Endothelial cell (in vitro differentiated cells): Measurements from ENCODE around the gene CD86. TPM values are rescaled to one million over a fixed set of nuclear protein-coding genes. Genes with fewer than 3 reads are reported as not detected.

ENCODE experiments used
- DNase-seq: peaks from one replicate; pipeline ENCODE4 v3.0.0; 2021; ENCODE audit warnings: low spot score
- H3K27ac Mint-ChIP-seq: one replicate; pipeline ENCODE4 v1.8.0; 2021; ENCODE audit warnings: mixed read lengths, inconsistent platforms; ENCODE audit not compliant: unreplicated experiment
- H3K27me3 Mint-ChIP-seq: one replicate; pipeline ENCODE4 v1.8.0; 2021; ENCODE audit warnings: mild to moderate bottlenecking, moderate library complexity, mixed read lengths, inconsistent platforms; ENCODE audit not compliant: unreplicated experiment
- H3K36me3 Mint-ChIP-seq: one replicate; pipeline ENCODE4 v1.8.0; 2021; ENCODE audit warnings: mild to moderate bottlenecking, low read depth, mixed read lengths, inconsistent platforms; ENCODE audit not compliant: unreplicated experiment
- H3K4me1 Mint-ChIP-seq: one replicate; pipeline ENCODE4 v1.8.0; 2021; ENCODE audit warnings: mild to moderate bottlenecking, mixed read lengths, inconsistent platforms; ENCODE audit not compliant: unreplicated experiment
- H3K4me3 Mint-ChIP-seq: one replicate; pipeline ENCODE4 v1.8.0; 2021; ENCODE audit warnings: mild to moderate bottlenecking, mixed read lengths, inconsistent platforms; ENCODE audit not compliant: unreplicated experiment
- H3K9me3 Mint-ChIP-seq: one replicate; pipeline ENCODE4 v1.8.0; 2021; ENCODE audit warnings: mixed read lengths, inconsistent platforms; ENCODE audit not compliant: unreplicated experiment
- total RNA-seq: library from RNA; stranded (reverse); fragmentation: NEBNext Ultra II Directional; extraction: Animal tissue kit (Norgen Biotek cat#: 25700); gene quantifications from one replicate; pipeline ENCODE4 v1.2.1, GENCODE V29; 2021; ENCODE audit not compliant: unreplicated experiment
- TF ChIP-seq, protein P1 (sequence below): fragments of 200-600 bp; sonication (generic); IDR thresholded peaks from one replicate; pipeline ENCODE4 v1.5.0; 2021; ENCODE audit warnings: antibody characterized with exemption; ENCODE audit not compliant: unreplicated experiment

The CD86 gene
- total RNA-seq, 1 donor from 2014 or later = not detected

GRCh38 chr3:122066331-122067213 lies 11.4 kb downstream of the CD86 start:
- no peaks in the 10 kb centered on the region for H3K27me3 Mint-ChIP-seq

GRCh38 chr3:122067214-122067550 lies 12.0 kb downstream of the CD86 start:
- Mint-ChIP-seq H3K36me3 (no peaks in the 10 kb centered on the region), H3K9me3 (no peaks in the 10 kb centered on the region), H3K4me3 (no peak overlapping the region), H3K4me1 (peaks cover 6% of the 10 kb centered on the region), H3K27me3 (no peaks in the 10 kb centered on the region), H3K27ac (no peak overlapping the region)
- DNase-seq = no peak
- TF ChIP-seq, protein P1, sequence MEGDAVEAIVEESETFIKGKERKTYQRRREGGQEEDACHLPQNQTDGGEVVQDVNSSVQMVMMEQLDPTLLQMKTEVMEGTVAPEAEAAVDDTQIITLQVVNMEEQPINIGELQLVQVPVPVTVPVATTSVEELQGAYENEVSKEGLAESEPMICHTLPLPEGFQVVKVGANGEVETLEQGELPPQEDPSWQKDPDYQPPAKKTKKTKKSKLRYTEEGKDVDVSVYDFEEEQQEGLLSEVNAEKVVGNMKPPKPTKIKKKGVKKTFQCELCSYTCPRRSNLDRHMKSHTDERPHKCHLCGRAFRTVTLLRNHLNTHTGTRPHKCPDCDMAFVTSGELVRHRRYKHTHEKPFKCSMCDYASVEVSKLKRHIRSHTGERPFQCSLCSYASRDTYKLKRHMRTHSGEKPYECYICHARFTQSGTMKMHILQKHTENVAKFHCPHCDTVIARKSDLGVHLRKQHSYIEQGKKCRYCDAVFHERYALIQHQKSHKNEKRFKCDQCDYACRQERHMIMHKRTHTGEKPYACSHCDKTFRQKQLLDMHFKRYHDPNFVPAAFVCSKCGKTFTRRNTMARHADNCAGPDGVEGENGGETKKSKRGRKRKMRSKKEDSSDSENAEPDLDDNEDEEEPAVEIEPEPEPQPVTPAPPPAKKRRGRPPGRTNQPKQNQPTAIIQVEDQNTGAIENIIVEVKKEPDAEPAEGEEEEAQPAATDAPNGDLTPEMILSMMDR = no peak

More at GRCh38 chr3:122066331-122067213, 11.4 kb downstream of the CD86 start:
- Mint-ChIP-seq H3K4me3 (no peak overlapping the region), H3K4me1 (peaks cover 6% of the 10 kb centered on the region), H3K27ac (no peak overlapping the region), H3K9me3 (no peaks in the 10 kb centered on the region), H3K36me3 (no peaks in the 10 kb centered on the region)
- TF ChIP-seq, protein P1 = no peak
- no peak for DNase-seq

GRCh38 chr3:122067588-122068240 lies 12.6 kb downstream of the CD86 start:
- Mint-ChIP-seq H3K36me3 (no peaks in the 10 kb centered on the region), H3K27me3 (no peaks in the 10 kb centered on the region), H3K4me1 (peaks cover 6% of the 10 kb centered on the region), H3K27ac (no peak overlapping the region), H3K4me3 (no peak overlapping the region), H3K9me3 (no peaks in the 10 kb centered on the region)
- DNase-seq = no peak
- TF ChIP-seq, protein P1 = no peak

DNA sequence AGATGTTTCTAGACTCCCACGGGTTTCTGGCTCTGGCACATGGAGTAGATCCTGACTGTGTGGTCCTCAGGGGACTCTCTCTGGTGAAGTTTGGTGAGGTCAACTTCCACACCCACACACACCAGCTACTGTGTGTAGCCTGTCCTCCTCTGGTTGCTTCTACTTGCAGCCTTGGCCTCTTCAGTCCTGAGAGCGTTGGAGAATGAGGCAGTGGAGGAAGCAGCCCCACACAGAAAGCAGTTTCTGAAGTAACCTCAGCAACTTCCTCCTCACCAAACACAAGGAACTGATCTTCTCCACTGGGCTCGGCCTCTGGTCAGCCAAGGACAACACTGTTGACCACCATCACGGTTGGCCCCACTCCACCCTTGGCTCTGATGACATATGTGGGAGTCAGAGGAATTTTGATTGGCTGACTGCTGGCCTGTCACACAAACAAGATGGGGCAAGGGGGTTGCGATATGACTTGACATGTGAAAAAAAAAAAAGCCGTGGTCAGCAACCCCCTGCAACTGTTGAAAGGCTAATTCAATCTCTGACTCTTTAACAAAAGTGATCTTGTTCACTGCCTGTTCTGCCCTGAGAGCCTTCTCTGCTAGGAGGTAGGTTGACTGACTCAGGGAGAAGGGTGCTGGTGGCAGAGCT lies 19.6 kb downstream of the CD86 start:
- Mint-ChIP-seq H3K36me3 (no peaks in the 10 kb centered on the region), H3K4me1 (peaks cover 2% of the 10 kb centered on the region)

More for the DNA sequence above, 19.6 kb downstream of the CD86 start:
- Mint-ChIP-seq H3K27ac (no peak overlapping the region), H3K9me3 (no peaks in the 10 kb centered on the region), H3K27me3 (peaks cover 3% of the 10 kb centered on the region), H3K4me3 (no peak overlapping the region)
- no peak for DNase-seq
- TF ChIP-seq, protein P1 = no peak
